ENCODE measurements around the gene NUP210. TPM values are rescaled to one million over a fixed set of nuclear protein-coding genes. Genes with fewer than 3 reads are reported as not detected.

The NUP210 gene
- total and polyA plus RNA-seq, 7 experiments from 2014 or later, result 52.6 to 164 (median 138) TPM

- Mint-ChIP-seq H3K27ac (peak overlapping the region; percentile 14 to 90 (median 42)), H3K9me3 (peaks cover 0 to 11% (median 7%) of the 10 kb centered on the region in 11 donors), H3K4me1 (peaks cover 29 to 76% (median 56%) of the 10 kb centered on the region in 7 donors), H3K4me3 (no peak overlapping the region), H3K27me3 (no peaks in the 10 kb centered on the region), H3K36me3 (peaks cover 3 to 41% (median 26%) of the 10 kb centered on the region in 5 donors)
- H3K27ac ChIP-seq (ENCODE audit: low read depth, low read length), result peak overlapping the region; percentile 23
- no peaks in the 10 kb centered on the region for H3K27me3 ChIP-seq (ENCODE audit: control insufficient read depth in 2 of 2, insufficient read depth in 2 of 2, low read length in 2 of 2)
- POLR2A ChIA-PET, result interaction anchor here (0.8 to 1.1 kb wide), 3 partner anchors 9 to 72 kb away, joined by 3 to 4 read pairs (median 3); no protein-coding TSS in a partner anchor
- CTCF ChIA-PET, result interaction anchor here (0.6 to 1.4 kb wide), 5 partner anchors 9 to 47 kb away, joined by 3 to 6 read pairs (median 4); no protein-coding TSS in a partner anchor
- DNase-seq (no peak), ATAC-seq (no peak)
- peaks cover 0 to 23% (median 0%) of the 10 kb centered on the region in 3 experiments for H3K9me3 ChIP-seq (ENCODE audit: control insufficient read depth in 2 of 3, low read length in 3 of 3)
- H3K4me3 ChIP-seq (ENCODE audit: low read length), result no peak overlapping the region
- H3K36me3 ChIP-seq (ENCODE audit: control insufficient read depth in 2 of 3, insufficient read depth in 3 of 3, low read length in 3 of 3), result peaks cover 0 to 32% (median 0%) of the 10 kb centered on the region in 3 experiments
- H3K4me1 ChIP-seq (ENCODE audit: control insufficient read depth in 2 of 2, insufficient read depth in 2 of 2, low read length in 2 of 2), result peaks cover 0 to 8% of the 10 kb centered on the region in 2 donors
- intact Hi-C loops (cut with micrococcal nuclease), result loop anchor here in 1 of 2 donors (2.0 kb wide), 1 partner anchor 16 kb away; the partner anchor contains the start of gene NUP210
Measured at GRCh38 chr3:13404626-13405452, 15.3 kb downstream of the NUP210 start.

DNA sequence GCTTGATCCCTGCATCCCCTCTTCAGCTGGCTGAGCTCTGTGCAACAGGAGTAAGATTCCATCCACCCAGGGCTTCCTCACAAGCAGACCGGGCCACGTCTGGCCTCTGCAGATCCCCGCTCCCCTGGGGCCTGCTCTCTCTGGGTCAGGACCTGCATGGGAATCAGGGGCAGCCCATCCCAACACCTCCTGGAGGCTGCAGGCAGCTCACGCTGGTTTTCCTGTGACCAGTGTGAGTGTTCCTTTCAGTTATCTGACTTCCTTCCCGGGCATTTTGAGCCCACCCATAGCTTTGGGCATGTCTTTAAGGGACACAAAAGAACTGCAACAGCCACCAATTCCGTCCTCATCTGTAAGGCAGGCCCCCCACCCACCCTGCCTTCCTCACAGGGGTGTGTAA is 16.3 kb downstream of the NUP210 start:
- H3K36me3 Mint-ChIP-seq, result peaks cover 3 to 33% (median 18%) of the 10 kb centered on the region in 5 donors
- H3K4me3 ChIP-seq (ENCODE audit: low read length), result no peak overlapping the region
- peaks cover 0 to 20% (median 0%) of the 10 kb centered on the region in 3 experiments for H3K9me3 ChIP-seq (ENCODE audit: control insufficient read depth in 2 of 3, low read length in 3 of 3)
- no peak overlapping the region for H3K4me3 Mint-ChIP-seq
- intact Hi-C loops (cut with micrococcal nuclease), result loop anchor here in 1 of 2 donors (2.0 kb wide), 1 partner anchor 17 kb away; the partner anchor contains the start of gene NUP210
- no peaks in the 10 kb centered on the region for H3K27me3 Mint-ChIP-seq
- ATAC-seq (no peak), DNase-seq (no peak)
- POLR2A ChIA-PET, result no interaction called here
- H3K4me1 ChIP-seq (ENCODE audit: control insufficient read depth in 2 of 2, insufficient read depth in 2 of 2, low read length in 2 of 2), result peaks cover 0 to 8% of the 10 kb centered on the region in 2 donors
- H3K36me3 ChIP-seq (ENCODE audit: control insufficient read depth in 2 of 3, insufficient read depth in 3 of 3, low read length in 3 of 3), result peaks cover 0 to 32% (median 0%) of the 10 kb centered on the region in 3 experiments
- peaks cover 0 to 11% (median 7%) of the 10 kb centered on the region in 11 donors for H3K9me3 Mint-ChIP-seq
- H3K27me3 ChIP-seq (ENCODE audit: control insufficient read depth in 2 of 2, insufficient read depth in 2 of 2, low read length in 2 of 2), result no peaks in the 10 kb centered on the region
- no peak overlapping the region for H3K27ac ChIP-seq (ENCODE audit: low read depth, low read length)
- peaks cover 29 to 68% (median 56%) of the 10 kb centered on the region in 7 donors for H3K4me1 Mint-ChIP-seq
- H3K27ac Mint-ChIP-seq, result peak overlapping the region in 6 of 9 donors; percentile 20 to 90 (median 64)
- CTCF ChIA-PET, result interaction anchor here (0.6 to 1.3 kb wide), 4 partner anchors 21 to 62 kb away, joined by 3 to 4 read pairs (median 3); no protein-coding TSS in a partner anchor

GRCh38 chr3:13403213-13403819 is 16.8 kb downstream of the NUP210 start:
- H3K27ac ChIP-seq (ENCODE audit: low read depth, low read length), result no peak overlapping the region
- H3K36me3 ChIP-seq (ENCODE audit: control insufficient read depth in 2 of 3, insufficient read depth in 3 of 3, low read length in 3 of 3), result peaks cover 0 to 32% (median 0%) of the 10 kb centered on the region in 3 experiments
- Mint-ChIP-seq H3K4me3 (no peak overlapping the region), H3K27me3 (no peaks in the 10 kb centered on the region), H3K36me3 (peaks cover 3 to 29% (median 16%) of the 10 kb centered on the region in 5 donors), H3K4me1 (peaks cover 29 to 68% (median 56%) of the 10 kb centered on the region in 7 donors), H3K9me3 (peaks cover 0 to 9% (median 7%) of the 10 kb centered on the region in 11 donors), H3K27ac (peak overlapping the region in 2 of 9 donors; percentile 42 to 56)
- no peak overlapping the region for H3K4me3 ChIP-seq (ENCODE audit: low read length)
- intact Hi-C loops (cut with micrococcal nuclease), result no loop called here
- ChIA-PET CTCF (interaction anchor here (0.9 to 1.3 kb wide), 3 partner anchors 48 to 61 kb away, joined by 3 to 4 read pairs (median 3); no protein-coding TSS in a partner anchor), POLR2A (interaction anchor here (0.6 to 1.4 kb wide), 2 partner anchors 8 to 315 kb away, joined by 3 to 6 read pairs; no protein-coding TSS in a partner anchor)
- H3K9me3 ChIP-seq (ENCODE audit: control insufficient read depth in 2 of 3, low read length in 3 of 3), result peaks cover 0 to 16% (median 0%) of the 10 kb centered on the region in 3 experiments
- no peak for ATAC-seq
- DNase-seq, result no peak
- peaks cover 0 to 8% of the 10 kb centered on the region in 2 donors for H3K4me1 ChIP-seq (ENCODE audit: control insufficient read depth in 2 of 2, insufficient read depth in 2 of 2, low read length in 2 of 2)
- H3K27me3 ChIP-seq (ENCODE audit: control insufficient read depth in 2 of 2, insufficient read depth in 2 of 2, low read length in 2 of 2), result no peaks in the 10 kb centered on the region

DNA sequence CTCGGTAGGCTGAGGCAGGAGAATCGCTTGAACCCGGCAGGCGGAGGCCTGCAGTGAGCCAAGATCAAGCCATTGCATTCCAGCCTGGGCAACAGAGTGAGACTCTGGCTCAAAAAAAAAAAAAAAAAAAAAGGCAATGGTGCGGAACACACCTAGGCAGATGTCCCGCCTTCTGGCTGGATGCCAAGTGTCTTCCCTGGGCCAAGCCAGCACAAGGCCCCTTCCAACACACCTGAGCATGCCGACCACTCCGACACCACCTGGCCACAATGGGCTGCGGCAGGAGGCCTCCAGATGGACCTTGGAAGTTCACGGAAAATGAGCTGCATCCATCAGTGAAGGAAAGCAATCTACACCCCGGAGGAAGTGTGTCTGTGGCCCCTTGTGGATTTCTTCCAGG is 19.0 kb downstream of the NUP210 start:
- H3K36me3 Mint-ChIP-seq, result peaks cover 0 to 19% (median 16%) of the 10 kb centered on the region in 5 donors
- Histone ChIP-seq H3K9me3 (ENCODE audit: control insufficient read depth in 2 of 3, low read length in 3 of 3) (peaks cover 0 to 4% (median 0%) of the 10 kb centered on the region in 3 experiments), H3K27me3 (ENCODE audit: control insufficient read depth in 2 of 2, insufficient read depth in 2 of 2, low read length in 2 of 2) (no peaks in the 10 kb centered on the region), H3K36me3 (ENCODE audit: control insufficient read depth in 2 of 3, insufficient read depth in 3 of 3, low read length in 3 of 3) (peaks cover 0 to 41% (median 10%) of the 10 kb centered on the region in 3 experiments), H3K4me3 (ENCODE audit: low read length) (no peak overlapping the region), H3K27ac (ENCODE audit: low read depth, low read length) (no peak overlapping the region), H3K4me1 (ENCODE audit: control insufficient read depth in 2 of 2, insufficient read depth in 2 of 2, low read length in 2 of 2) (peaks cover 0 to 8% of the 10 kb centered on the region in 2 donors)
- CTCF ChIA-PET, result no interaction called here
- H3K9me3 Mint-ChIP-seq, result peaks cover 0 to 3% (median 0%) of the 10 kb centered on the region in 11 donors
- no peak overlapping the region for H3K4me3 Mint-ChIP-seq
- DNase-seq, result no peak
- POLR2A ChIA-PET, result no interaction called here
- ATAC-seq, result no peak
- H3K27me3 Mint-ChIP-seq, result no peaks in the 10 kb centered on the region
- H3K27ac Mint-ChIP-seq, result peak overlapping the region in 4 of 9 donors; percentile 18 to 48 (median 45)
- peaks cover 16 to 50% (median 46%) of the 10 kb centered on the region in 7 donors for H3K4me1 Mint-ChIP-seq
- intact Hi-C loops (cut with micrococcal nuclease), result no loop called here

- Mint-ChIP-seq H3K4me1 (peaks cover 16 to 45% (median 39%) of the 10 kb centered on the region in 7 donors), H3K4me3 (no peak overlapping the region), H3K36me3 (peaks cover 0 to 25% (median 24%) of the 10 kb centered on the region in 5 donors), H3K27me3 (no peaks in the 10 kb centered on the region), H3K9me3 (peaks cover 0 to 3% (median 0%) of the 10 kb centered on the region in 11 donors), H3K27ac (peak overlapping the region in 4 of 9 donors; percentile 12 to 76 (median 36))
- ChIA-PET POLR2A (no interaction called here), CTCF (no interaction called here)
- H3K27ac ChIP-seq (ENCODE audit: low read depth, low read length), result no peak overlapping the region
- peaks cover 0 to 8% of the 10 kb centered on the region in 2 donors for H3K4me1 ChIP-seq (ENCODE audit: control insufficient read depth in 2 of 2, insufficient read depth in 2 of 2, low read length in 2 of 2)
- H3K9me3 ChIP-seq (ENCODE audit: control insufficient read depth in 2 of 3, low read length in 3 of 3), result peaks cover 0 to 4% (median 0%) of the 10 kb centered on the region in 3 experiments
- ATAC-seq, result no peak
- peaks cover 0 to 51% (median 16%) of the 10 kb centered on the region in 3 experiments for H3K36me3 ChIP-seq (ENCODE audit: control insufficient read depth in 2 of 3, insufficient read depth in 3 of 3, low read length in 3 of 3)
- intact Hi-C loops (cut with micrococcal nuclease), result no loop called here
- DNase-seq, result no peak
- H3K27me3 ChIP-seq (ENCODE audit: control insufficient read depth in 2 of 2, insufficient read depth in 2 of 2, low read length in 2 of 2), result no peaks in the 10 kb centered on the region
- H3K4me3 ChIP-seq (ENCODE audit: low read length), result no peak overlapping the region
Measured at GRCh38 chr3:13400114-13400673, 19.9 kb downstream of the NUP210 start.

DNA sequence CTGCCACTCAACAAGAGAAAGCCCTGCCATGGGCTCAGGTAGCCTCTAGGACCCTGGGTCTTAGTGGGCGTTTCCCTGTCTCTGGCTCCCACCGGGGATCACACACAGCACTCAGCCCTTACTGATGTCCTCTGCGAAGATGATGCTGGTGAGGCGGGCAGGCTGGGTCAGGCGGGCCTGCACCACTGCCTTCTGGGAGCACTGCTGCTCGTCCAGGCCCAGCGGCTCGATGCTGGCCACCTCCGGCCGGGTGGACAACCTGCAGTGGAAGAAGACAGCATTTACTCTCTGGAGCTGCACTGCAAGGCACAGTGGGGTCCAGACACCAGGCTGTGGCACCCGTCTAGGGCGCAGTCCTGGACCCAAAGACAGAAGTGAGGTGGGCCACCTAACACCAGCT is 20.5 kb downstream of the NUP210 start:
- Mint-ChIP-seq H3K9me3 (peaks cover 0 to 3% (median 0%) of the 10 kb centered on the region in 11 donors), H3K4me3 (no peak overlapping the region), H3K36me3 (peaks cover 0 to 29% (median 23%) of the 10 kb centered on the region in 5 donors), H3K27ac (peak overlapping the region in 1 of 9 donors; percentile 33), H3K4me1 (peaks cover 12 to 39% (median 33%) of the 10 kb centered on the region in 7 donors), H3K27me3 (no peaks in the 10 kb centered on the region)
- DNase-seq, result no peak
- ChIA-PET POLR2A (no interaction called here), CTCF (no interaction called here)
- Histone ChIP-seq H3K27ac (ENCODE audit: low read depth, low read length) (no peak overlapping the region), H3K36me3 (ENCODE audit: control insufficient read depth in 2 of 3, insufficient read depth in 3 of 3, low read length in 3 of 3) (peaks cover 0 to 57% (median 16%) of the 10 kb centered on the region in 3 experiments), H3K4me1 (ENCODE audit: control insufficient read depth in 2 of 2, insufficient read depth in 2 of 2, low read length in 2 of 2) (peaks cover 0 to 3% of the 10 kb centered on the region in 2 donors), H3K4me3 (ENCODE audit: low read length) (no peak overlapping the region), H3K27me3 (ENCODE audit: control insufficient read depth in 2 of 2, insufficient read depth in 2 of 2, low read length in 2 of 2) (no peaks in the 10 kb centered on the region), H3K9me3 (ENCODE audit: control insufficient read depth in 2 of 3, low read length in 3 of 3) (peaks cover 0 to 4% (median 0%) of the 10 kb centered on the region in 3 experiments)
- ATAC-seq, result no peak
- intact Hi-C loops (cut with micrococcal nuclease), result no loop called here

Measured in naive thymus-derived CD4-positive, alpha-beta T cell (primary cell).